CD4-positive, alpha-beta T cell treated with Interleukin-15 for 1 hour (primary cell): ENCODE results near the gene NUFIP2.
"Not testable (repeated sequence)": the region's sequence is repeated elsewhere in the genome, so short reads cannot be mapped to it uniquely, and the experiment has no call there.

Source experiments
- DNase-seq: peaks from one replicate; pipeline ENCODE4 v3.0.0-alpha.2; 2020

The NUFIP2 gene

DNA sequence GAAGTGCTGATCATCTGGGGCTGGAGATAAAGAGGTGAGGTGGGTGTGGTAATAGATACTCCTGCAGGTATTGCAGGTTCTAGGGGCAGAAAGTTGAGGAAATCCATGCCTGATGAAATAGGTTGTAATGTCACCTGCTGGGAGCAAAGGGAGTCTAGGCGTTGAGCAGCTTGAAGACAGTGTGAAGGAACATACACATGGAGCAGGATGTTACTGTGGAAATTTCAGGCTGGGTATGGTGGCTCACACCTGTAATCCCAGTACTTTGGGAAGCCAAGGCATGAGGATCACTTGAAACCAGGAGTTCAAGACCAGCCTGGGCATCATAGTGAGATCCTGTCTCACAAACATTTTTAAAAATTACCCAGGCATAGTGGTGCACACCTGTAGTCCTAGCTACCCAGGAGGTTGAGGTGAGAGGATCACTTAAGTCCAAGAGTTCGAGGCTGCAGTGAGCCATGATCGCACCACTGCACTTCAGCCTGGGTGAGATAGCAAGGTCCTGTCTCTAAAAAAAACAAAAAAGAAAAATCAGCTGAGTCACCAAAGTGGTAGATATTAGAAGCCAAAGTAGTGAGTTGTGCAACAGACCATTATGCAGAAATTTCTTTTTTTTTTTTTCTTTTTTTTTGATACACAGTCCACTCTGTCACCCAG is 56.3 kb downstream of the NUFIP2 start:
- no peak for DNase-seq

DNA sequence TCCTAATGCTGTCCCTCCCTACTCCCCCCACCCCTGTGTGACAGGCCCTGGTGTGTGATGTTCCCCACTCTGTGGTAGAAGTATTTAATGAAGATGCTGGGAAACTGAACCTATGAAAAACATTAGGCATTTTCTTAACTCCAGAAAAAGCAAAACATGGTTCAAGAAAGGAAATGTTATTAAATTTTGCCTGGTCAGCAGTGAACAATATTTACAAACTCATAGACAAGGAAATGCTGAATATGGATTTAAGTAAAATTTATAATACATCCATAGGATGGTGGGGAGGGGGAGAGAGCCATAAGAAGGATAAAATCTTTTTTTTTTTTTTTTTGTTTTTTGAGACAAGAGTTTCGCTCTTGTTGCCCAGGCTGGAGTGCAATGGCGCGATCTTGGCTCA is 58.0 kb downstream of the NUFIP2 start:
- no peak for DNase-seq

DNA sequence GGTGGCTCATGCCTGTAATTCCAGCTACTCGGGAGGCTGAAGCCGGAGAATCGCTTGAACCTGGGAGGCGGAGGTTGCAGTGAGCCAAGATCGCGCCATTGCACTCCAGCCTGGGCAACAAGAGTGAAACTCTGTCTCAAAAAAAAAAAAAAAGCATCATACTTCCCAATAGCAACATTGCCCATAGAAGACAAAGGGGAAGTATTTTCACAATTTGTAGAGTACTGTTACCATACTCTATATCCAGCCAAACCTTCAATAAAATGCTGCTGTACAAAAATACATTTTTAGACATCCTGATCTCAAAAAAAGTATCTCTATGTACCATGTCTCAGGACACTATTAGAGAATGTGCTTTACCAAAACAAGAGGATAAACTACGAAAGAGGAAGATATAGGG is 59.0 kb downstream of the NUFIP2 start:
- DNase-seq = not testable (repeated sequence)

DNA sequence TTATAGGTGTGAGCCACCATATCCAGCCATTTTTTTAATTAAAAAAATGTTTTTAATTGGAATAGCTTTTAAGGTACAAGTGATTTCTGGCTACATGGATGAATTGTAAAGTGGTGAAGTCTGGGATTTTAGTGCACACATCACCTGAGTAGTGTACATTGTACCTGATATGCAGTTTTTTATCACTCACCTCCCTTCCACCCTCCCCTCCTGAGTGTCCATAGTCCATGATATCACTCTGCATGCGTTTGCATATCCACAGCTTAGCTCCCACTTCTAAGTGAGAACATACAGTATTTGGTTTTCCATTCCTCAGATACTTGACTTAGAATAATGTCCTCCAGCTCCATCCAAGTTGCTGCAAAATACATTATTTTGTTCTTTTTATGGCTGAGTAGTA is 60.6 kb downstream of the NUFIP2 start:
- no peak for DNase-seq

DNA sequence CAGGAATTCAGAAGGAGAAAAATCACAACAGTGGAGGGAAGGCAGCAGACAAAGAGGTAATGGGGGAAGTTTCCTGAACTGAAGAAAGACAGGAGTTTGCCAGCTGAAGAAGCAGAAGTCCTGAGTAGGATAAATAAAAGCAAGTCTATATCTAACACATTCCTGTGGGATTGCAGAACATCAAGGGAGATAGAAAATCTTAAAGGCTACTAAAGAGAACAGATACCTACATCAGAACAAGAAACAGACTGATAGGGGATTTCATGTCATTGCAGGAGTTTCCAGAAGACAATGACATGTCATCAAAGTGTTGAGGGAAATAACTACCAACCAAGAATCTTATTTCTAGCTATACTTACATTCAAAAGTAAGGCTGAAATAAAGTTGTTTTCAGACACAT is 68.6 kb downstream of the NUFIP2 start:
- DNase-seq = no peak

DNA sequence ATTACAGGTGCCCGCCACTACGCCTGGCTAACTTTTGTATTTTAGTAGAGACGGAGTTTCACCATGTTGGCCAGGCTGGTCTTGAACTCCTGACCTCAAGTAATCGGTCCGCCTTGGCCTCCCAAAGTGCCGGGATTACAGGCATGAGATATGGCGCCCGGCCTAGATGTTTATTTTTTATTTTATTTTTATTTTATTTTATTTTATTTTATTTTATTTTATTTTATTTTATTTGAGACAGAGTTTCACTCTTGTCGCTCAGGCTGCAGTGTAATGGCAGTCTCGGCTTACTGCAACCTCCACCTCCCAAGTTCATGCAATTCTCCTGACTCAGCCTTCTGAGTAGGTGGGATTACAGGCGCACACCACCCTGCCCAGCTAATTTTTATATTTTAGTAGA is 72.6 kb downstream of the NUFIP2 start:
- not testable (repeated sequence) for DNase-seq

DNA sequence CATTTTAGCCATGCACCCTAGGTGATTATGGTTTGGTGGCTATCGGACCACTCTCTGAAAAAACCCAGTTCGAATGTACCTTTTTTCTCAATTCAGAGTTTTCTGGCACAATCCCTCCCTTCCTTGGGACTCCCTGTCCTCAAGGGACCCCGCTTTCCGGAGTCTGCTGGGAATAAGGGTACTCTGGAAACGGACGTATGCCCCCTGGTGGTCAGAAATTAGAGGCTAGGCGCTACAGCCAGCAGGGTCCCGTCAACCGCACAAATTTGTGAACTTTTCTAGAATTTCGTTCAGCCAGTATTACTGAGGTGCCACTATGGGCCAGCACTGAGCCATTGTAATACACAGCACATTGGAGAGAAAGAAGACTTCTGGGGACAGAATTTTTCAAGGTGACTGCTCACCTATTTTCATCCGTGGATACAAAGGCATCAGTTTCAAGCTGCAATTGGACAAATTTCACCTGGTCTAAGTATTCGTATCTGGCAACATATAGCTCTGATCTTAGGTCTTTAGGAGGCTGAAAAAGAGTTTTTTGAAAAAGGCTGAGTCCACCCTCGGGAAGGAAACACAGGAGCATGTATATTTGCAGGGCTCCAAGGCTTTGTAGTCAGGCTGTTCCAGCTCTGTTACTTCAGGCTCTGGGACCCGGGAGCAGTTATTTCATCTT is 74.4 kb downstream of the NUFIP2 start:
- DNase-seq = peak; percentile 67

DNA sequence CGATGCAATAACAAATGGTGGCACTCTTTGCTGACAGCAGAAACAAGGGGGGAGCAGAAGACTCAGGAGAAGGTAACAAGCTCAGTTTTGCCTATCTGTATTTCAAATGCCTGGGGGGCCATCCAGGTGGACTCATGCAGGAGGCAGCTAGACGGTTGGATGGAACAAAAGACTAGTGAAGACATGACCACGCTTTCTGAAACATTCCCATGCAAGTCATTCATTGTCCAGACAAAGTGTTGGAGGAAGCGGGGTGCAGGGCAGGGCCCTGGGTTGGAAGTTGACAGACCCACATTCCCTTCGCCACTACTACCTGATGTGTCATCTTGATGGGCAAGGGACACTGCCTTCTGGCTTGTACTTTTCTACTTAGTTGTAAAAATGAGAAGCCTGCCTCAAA is 77.1 kb downstream of the NUFIP2 start:
- no peak for DNase-seq

DNA sequence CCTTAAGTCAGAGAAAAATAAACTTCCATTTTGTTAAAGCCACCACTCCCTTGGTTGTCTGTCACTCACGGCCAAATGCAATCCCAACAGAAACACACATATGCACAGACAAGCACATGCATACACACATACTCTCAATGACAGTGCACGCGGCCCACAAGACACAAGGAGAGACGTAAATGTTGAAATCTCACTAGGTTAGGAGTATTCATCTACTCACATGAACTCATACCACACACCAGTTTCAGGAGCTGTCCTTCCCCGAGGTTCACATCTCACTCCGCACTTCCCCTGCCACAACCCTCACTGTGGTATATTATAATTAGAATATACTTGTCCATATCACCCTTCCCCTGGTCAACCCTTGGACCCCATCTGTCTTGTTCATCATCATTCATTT is 77.8 kb downstream of the NUFIP2 start:
- DNase-seq = no peak

DNA sequence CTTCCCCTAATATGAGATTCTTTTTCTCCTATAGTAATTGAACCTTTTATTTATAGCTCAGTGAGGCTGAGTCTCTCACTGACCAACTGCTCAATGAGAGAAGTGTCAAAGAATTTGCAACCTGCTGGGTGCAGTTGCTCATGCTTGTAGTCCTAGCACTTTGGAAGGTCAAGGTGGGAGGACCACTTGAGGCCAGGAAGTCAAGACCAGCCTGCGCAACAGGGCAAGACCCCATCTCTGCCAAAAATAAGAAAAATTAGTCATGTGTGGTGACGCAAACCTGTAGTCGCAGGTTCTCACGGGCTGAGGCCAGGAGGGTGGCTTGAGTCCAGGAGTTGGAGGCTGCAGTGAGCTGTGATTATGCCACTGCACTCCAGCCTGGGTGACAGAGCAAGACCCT is 78.2 kb downstream of the NUFIP2 start:
- DNase-seq = no peak

DNA sequence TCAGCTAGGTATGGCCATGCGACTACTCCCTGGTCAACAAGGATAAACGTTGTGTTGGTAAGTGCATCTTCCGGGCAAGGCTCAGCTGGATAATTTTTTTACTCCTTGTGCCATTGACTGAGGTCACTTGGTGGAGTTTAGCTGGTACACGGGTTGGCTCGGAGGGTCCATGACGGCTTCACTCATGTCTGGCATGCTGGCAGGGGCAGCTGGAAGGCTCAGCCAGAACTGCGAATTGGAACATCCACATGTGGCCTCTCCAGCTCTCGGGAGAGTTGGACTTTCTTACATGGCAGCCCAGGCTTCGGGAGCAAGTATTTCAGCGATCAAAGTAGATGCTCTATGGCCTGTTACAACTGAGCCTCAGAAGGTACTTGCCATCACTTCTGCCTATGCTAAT is 78.8 kb downstream of the NUFIP2 start:
- DNase-seq = no peak

DNA sequence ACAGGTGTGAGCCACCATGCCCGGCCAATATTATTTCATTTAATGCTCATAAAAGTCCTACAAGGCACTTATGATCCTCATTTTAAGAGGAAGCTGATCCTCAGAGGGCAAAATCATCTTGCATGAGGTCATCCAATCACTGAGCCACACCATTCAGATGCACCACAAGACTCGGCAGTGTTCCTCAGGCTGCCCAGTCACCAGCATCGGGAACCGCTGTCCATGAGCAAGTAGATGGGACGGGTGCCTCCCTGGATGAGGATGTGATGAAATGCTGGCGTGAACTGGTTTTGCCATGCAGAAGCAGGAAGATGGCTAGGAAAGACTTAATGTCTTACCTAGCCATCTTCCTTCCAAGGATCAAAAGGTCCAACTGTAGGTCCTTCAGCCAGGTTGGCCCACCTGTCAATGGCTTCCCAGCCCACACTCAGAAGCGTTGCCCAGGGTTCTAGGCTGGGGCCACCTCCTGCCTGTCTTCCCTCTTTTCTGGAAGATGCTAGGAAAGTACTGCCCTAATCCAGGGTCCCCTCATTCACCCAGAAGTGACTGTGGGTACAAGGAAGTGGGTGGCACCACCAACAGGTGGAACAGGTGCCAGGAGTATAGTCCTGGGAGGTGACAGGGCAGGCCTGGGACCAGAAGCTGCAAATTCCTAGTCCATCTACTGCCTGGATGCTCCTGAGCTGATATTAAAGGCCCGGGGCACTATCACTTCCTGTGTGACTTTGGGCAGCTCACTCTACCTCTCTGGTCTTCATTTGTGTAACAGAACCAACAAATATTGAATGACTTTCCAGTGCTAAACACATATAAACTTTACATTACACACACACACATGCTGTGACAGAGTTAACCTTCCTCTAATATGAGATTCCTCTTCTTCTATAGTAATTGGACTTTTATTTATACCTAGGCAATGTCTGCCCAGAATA is 79.5 kb downstream of the NUFIP2 start:
- peak; percentile 59 for DNase-seq

DNA sequence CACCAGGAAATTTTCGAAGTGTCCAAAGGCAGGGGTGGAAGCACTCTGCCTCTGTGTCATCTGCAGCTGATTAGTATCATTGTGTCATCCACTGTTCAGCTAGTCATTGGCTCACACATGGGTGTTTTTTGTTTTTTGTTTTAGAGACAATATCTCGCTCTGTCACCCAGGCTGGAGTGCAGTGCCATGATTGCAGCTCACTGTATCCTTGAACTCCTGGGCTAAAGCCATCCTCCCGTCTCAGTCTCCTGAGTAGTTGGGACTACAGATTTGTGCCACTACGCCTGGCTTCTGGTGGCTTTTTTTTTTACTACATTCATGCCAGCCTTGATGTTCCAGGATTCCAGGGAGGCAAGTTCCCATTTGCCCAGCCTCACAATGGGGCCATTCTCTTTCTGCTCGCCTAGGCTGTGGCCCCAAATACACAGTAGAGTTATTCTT is 81.2 kb downstream of the NUFIP2 start:
- DNase-seq = no peak

DNA sequence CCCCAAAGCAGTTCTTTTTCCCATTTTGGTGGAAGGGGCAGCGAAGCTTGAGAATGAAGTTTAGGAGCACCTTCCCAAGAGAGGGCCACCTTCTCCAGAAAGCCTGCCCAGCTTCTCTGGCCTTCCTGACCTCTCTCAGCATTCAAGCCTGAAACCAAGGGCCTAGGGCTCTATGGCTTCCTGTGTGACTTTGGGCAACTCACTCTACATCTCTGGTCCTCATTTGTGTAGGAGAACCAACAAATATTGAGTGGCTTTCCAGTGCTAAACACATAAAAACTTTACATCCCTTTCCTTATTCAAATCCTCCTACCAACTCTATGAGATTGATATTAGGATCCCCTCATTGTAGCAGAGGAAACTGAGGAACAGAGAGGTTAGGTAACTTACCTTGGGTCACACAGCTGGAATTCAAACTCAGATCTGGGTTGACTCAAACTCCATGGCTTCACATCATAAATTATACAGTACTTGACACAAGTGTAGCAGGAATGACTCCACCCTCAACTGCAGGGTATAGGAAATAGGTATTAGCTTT is 81.8 kb downstream of the NUFIP2 start:
- no peak for DNase-seq

DNA sequence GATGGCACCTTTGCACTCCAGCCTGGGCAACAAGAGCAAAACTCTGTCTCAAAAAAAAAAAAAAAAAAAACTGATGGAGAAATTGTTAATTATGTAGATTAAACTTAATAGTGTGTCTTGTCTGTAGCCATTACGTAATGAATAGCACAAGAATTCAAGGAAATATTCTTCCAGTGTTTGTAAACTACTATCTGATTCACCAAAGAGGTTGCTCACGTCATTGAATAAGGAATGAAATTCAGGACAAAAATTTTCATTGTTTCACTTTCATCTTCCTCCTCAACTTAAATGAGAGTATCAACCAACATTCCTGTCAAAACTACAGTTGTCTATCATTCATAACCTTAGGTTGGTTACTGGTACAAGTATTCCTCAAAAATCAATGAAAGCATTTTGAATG is 83.1 kb downstream of the NUFIP2 start:
- DNase-seq = no peak

DNA sequence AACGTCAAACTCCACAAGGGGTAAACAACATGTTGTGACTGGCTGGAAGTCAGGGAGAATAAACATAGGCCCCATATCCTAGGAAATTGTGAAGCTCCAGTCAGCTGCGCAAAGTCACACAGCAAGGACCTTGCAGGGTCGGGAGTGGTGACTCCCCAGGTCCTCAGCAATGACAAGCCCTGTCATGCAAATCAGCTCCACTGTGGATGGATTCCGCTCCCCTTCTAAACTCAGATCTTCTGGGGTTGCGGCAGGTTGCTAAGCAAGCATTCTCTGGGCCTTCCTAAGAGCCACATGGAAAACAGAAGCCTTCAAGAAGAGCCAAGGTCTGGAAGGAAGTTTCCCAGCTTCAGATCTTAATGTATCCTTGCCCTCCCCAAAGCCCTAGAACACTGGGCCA is 84.9 kb downstream of the NUFIP2 start:
- DNase-seq = no peak

DNA sequence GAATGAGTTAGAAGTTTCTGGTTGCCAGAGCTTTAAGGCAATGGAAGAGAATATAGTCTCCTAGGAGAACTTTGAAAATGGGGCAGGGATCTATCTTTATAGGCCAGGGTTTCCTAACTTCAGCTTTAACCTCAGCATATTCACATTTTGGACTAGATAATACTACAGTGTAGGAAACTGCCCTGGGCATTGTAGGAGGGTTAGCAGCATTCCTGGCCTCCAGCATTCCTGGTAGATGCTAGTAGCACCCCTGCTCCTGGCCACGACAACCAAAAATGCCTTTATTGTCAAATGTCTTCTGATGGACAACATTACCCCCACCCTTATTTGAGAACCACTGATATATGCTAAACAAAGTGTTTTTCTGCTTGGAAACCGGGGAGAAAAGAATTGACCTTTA is 86.0 kb downstream of the NUFIP2 start:
- DNase-seq = no peak
